Raji (cell line): Measurements from ENCODE around the gene COL16A1.

ENCODE experiments used
- POLR2A ChIP-seq: IDR thresholded peaks from 2 replicates; pipeline ENCODE4 v1.6.1; 2011; ENCODE audit warnings: low read depth, low read length, control low read depth; ENCODE audit not compliant: insufficient read depth

Gene COL16A1

DNA sequence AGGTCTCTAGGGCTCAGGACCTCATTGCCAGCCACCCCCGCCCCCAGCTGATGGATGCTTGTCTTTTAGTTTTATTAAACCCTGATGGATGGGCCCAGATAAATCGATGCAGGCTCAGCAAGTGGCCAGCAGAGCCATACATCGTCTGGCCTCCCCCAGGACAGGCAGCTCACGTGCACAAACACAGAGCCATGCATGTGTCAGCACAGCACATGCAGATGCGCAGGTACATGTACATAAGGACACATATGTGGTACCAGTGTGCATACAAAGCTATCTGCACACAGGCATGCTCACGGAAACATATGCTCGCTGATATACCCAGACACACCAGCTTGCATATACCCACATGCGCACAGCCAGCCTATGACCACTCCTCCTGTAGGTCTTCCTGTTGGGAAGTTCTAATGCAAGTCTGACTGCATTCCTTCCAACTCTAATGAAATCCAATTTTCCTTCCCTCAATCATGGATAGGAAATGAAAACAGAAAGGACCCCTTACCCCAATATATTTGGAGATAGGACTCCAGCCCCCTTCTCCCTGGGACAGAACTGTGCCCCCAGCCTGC, 897 bp downstream of the COL16A1 start:
- TF ChIP-seq POLR2A: no peak

DNA sequence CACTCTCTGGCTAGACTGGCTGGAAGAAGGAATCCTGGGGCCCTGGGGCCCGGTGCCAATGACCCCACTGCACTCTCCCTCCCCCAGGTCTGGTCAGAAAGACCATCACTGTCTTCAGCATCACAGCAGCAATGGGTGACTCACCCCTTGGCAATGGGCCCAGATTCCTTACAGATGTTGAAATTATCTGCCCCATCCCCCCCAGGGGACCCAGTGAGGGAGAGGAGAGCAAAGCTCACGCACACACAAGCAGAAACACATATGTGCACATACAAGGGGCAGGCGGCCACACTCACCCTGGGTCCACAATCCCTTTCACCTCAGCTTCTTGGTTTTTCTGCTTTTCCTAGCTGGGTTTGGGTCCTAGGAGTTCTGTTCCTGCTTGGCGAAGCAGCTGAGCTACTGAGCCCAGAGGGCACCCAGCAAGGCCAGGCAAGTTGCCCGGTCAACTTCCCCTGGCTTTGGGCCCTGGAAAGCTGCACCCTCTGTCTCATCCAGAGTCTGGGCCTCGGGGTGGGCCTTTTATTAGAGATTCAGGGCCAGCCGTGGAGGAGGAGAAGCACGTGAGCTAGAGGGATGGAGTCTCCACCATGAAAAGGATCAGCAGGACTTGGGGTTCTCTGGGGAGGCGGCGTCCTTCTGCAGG, 2.6 kb downstream of the COL16A1 start:
- no peak for TF ChIP-seq POLR2A

DNA sequence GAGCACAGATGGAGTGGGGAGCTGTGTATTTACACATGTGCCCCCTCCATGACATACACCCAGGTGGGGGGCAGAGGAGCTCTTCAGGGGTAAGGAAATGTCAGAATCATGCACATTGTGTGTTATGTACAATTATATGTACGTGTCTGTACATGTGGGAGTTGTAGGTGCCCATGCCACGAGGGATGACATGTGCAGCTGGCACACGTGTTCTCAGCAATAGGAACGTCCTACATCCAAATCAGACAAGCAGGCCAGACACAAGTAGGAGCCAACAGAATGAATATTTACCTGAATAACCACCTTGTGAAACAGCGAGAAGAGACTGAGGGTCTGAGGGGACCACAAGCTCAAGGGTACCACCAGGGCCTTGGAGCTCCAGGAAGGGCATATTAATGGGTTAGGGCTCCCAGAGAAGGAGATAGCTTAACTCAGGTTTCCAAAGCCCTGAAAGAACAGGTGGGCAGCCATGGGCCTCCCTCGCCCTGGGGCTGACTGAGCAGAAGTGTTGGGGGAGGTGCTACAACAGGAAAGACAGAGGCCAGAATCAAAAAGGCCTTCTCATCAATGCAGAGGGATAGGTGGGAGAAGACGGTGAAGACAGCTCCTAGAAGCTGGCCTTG, 3.2 kb downstream of the COL16A1 start:
- no peak for TF ChIP-seq POLR2A

DNA sequence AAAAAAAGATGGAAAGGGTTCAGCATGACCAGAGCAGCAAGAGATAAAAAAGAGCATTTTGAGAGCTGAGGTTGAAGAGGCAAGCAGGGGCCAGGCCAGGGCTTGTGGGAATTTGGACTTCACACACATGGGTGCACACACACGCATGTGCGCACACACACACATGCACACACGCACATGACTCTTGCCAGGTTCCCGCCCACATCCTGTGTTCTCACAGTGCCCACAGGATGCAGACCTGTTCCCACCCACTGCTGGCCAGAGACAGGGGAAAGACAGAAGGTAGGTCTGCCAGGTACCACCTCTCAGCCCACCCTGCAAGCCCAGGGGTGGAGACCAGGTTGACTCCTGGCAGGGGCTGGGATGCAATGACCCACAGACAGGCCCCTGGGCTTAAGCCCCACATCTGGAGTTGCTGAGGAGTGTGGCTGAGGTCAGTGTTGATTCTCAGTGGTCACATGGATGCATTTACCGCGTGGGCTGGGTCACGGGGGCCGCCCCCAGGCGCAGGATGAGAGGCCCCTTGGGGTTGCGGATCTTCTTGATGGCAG, 4.4 kb downstream of the COL16A1 start:
- no peak for TF ChIP-seq POLR2A

DNA sequence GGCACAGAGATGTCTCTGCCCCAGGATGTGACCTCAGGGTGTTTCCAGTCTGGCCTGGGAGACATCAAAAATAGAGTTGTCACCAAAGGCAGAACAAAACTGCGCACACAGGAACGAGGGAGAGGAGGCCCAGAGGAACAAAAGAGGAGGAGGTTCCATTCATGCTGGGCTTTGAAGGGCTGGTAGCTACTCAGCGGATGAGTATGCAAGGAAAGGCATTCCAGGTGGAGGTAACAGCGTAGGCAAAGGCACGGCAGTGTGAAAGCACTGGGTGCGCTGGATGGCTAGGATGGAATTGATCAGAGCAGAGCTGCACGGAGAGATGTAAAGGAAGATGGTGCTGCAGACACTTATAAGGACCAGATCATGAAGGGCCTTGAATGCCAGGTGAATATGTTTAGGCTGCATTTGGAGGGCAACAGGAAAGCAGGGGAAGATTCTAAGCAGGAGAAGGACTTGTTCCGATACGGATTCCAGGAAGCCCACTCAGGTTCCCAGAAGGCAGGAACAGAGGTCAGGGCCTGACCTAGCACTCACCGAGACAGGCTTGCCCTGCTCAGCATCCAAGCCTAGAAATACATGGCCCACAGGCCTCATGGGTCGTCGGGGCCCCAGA, 6.3 kb downstream of the COL16A1 start:
- TF ChIP-seq POLR2A: no peak

DNA sequence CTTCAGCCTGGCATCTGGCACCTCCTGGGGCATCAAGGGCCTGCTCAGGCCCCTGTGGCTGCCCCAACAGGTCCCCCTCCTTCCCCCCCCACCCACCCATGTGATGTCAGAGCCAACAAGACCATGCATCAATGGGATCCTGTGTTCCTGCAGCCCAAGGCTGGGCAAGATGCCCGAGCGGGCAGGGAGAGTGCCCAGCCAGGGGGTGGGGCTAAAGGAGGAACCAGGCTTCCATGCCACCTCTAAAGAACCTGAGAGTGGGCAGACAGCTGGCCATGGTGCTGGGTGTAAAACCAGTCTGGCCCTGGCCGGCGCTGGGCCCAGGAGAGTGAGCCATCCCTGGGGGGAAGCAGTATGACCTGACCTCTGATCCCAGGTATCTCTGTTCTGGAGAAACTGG, 7.6 kb downstream of the COL16A1 start:
- no peak for TF ChIP-seq POLR2A

DNA sequence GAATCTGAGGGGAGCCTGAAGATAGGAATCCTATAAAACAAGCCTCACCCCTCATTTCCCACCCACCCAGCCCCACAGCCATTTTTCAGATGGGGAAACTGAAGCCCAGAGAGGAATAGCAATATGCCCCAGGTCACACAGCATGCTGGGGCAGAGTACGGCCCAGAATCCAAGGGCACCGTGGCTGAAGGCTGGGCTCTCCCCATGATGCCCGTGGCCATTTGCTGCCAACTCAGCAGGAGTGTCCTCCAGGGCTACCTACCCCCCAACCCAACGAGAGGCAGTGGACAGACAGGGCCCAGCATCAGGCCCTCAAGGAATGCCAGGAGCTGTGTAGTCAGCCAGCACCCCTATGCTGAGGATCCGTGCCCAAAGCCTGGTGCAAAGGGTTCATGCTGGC, 8.5 kb downstream of the COL16A1 start:
- TF ChIP-seq POLR2A: no peak

DNA sequence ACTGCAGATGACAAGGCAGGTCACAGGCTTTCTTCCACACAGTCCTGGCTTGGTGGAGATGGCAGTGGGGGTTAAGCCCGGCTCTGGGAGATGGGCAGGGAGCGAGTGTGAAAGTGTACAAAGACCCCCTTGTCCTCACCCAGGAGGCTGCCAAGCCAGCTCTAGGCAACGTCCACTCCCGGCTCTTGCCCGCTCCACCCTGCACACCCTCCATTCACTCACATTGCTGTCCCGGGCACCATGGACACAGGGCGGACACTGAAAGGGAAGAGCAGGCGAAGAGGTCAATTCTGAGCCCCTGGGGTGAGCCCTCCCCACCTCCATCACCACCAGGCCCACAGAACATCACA, 8.9 kb downstream of the COL16A1 start:
- no peak for TF ChIP-seq POLR2A

DNA sequence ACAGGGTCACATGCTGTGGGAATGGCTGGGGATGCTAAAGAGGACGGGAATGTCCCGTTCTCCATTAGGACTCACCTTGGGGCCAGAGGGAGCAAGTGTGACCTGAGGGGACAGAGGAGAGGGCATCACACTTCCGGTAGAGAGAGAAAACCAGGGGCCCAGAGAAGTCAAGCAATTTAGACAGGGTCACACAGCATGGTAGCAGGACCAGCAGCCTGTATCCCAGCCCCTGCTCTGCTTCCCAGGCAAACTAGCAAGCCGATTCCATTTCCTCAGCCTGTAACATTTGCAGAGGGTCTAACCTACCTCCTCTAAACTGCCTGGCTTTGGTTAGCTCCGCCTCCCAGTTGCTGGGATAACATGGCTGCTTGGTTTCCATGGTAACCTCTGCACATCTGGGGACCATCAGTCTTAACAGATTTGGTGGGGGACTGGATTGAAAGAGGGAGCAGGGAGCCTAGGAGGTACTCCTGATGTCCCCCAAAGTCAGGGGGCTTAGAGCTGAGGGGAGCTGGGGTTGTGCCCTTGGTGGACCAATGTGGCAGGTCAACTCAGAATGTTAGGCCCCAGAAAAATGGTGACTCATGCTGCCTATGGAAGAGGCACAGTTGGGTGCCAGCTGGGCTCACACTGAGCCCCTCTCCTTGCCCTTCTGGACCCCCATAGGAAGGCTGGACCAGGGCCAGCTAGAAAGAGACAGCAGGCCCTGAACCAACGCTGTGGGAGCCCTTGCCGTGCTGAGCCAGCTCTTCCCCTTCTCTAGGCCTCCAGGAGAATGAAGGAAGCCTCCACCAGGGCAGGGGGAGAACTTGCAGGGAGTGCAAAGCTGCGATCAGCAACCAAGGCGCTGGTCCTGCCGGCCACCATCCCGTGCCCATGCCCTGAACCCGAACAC, 9.5 kb downstream of the COL16A1 start:
- TF ChIP-seq POLR2A: no peak

DNA sequence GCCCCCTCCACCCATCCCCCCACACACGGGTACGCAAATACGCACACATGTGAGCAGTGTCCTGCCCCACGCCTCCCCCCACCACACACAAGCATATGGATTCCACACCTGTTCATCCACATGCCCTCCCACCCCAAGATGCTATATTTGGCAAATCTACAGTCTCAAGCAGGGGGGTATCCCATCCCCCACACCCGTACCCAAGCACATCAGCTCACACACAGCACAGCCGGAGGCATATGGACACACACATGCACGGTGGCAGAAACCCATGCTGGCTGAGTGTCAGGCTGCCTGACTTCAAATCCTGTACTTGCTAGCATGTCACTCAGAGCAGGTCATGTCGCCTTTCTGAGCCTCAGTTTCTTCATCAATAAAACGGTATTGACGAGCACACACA, 10.6 kb downstream of the COL16A1 start:
- no peak for TF ChIP-seq POLR2A

DNA sequence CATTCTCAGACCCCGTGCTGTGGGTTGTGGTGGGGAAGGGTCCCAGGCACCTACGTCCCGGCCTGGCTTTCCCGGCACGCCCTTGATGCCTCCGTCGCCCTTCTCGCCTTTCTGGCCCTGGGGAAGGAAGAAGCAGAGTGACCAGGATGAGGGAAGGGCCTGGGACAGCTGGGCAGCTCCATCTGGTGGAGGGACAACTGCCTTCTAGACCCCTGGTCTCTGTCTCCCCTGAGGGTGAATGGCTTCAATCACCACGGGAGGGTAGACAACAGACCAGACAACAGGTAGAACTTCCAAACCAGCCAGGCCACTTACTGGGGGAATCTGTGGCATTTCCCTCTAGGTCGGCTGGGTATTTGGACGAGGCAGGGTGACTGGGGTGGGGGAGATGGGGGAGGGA, 11.9 kb downstream of the COL16A1 start:
- TF ChIP-seq POLR2A: no peak

DNA sequence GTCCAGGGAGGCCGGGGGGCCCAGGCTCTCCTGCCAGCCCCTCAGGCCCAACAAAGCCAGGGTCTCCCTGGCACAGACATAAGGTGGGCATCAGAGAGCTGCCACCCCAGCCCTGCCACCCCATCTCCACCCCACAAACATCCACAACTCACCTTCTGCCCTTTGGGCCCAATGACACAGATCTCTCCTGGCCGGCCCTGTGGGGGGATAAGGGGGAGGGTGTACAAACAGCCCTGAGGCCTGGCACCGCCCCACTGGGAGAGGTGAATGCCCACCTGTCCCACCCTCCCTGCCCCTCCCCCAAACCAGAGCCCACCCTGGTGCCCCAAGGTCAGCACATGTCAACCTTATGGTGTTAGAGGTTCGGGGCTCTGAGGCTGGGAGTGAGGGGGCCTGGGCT, 12.4 kb downstream of the COL16A1 start:
- TF ChIP-seq POLR2A: no peak

DNA sequence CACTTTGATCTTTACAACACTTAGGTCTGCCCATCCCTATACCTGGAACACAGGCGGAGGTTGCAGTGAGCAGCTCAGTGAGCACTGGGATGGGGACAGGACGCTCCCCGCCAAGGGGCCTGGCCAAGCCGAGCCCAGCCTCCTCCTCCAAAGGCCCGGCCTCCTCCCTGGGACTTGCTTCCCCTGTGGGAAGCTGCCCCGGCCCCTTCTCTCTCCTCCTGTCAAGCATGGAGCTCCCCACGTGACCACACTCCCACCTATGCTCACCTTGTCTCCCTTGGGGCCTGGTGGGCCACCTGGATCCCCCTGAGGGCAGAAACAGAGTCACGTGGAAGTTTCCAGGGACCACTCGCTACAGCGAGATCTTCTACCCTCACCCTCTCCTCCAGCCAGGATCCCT, 12.9 kb downstream of the COL16A1 start:
- TF ChIP-seq POLR2A: no peak

DNA sequence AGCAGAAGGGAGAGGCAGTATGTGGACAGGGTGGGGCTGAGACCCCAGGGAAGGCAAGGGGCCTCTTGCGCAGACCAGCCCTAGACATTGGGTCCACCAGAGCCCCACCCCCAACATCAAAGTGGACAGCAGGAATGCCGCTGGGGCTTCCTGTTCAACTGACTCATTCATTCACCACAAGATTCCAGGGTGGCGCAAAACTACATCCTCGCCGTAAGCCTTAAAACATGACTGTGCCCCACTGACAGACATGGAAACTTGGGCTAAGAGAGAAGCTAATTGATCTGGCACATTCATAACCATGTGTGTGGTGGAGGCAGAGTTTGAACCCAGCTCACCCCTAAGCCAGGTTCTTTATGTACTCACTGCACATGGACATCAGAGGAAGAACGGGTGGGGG, 14.0 kb downstream of the COL16A1 start:
- no peak for TF ChIP-seq POLR2A

DNA sequence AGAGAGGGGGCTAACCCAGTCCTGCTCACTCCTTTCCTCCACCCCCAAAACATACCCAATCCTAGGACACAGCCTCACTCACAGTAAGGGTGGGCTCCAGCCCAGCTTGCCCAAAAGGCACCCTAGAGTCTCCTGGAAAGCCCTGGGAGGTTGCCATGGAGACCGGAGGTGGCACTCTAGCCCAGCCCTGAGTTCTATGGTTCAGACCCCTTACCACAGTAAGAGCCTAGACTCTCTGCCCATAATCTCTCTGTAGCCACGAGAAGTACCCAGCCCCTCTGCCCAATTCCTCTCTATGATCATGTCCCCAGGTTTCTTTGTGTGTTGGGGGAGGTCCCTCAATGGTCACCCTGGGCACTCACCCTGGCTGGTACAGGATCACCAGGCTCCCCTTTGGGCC, 14.4 kb downstream of the COL16A1 start:
- TF ChIP-seq POLR2A: no peak
